T-helper 1 cell treated with Interleukin-12 subunit alpha and Interleukin-12 subunit beta and Interleukin-4 antibody, amounts not matched to agents 30 ng/mL and 1 ng/mL, for 36 hours (primary cell): ENCODE measurements around the gene CCL16. TPM values are rescaled to one million over a fixed set of nuclear protein-coding genes. Genes with fewer than 3 reads are reported as not detected.

Experiments used
- intact Hi-C: fragments of 100-400 bp; cut with micrococcal nuclease; formaldehyde crosslinking; loops from one replicate; pipeline ENCODE4 v1.15.1; 2024
- total RNA-seq: library from RNA; stranded (reverse); gene quantifications from 2 replicates; pipeline ENCODE4 v1.2.3, GENCODE V29; 2022

CCL16 gene
- total RNA-seq, 1 donor from 2014 or later = not detected

DNA sequence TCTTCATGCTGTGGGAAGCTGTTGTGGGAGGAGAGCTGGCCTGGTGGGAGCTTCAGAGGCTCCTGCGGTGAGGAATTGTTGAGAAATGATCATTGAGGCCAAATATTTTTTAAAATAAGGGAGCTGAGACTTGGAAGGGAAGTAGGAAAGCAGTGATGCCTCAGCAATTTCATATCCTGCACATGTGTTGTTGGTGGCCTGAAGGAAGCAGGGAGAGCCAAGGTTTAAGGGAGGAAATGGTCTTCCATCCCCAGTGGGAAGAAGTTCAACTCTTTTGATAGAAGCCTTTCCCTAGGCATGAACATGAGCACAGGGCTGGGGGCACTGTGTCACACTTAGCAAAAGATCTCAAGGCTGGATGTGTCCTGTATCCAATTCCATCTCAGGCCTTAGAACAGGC is 5.3 kb upstream of the CCL16 start, which contains the start of gene CCL14:
CCL14 (minus strand) TSS at position 87 of the 400 bp plus-strand sequence; CDS start at position 7, 80 bp downstream.
- intact Hi-C loops = no loop called here

- intact Hi-C loops = no loop called here
These were observed 2.8 kb upstream of the CCL16 start for GRCh38 chr17:35984140-35984539.

GRCh38 chr17:35982409-35983191 is 1.3 kb upstream of the CCL16 start:
- intact Hi-C loops = no loop called here

GRCh38 chr17:35981908-35982330 is 622 bp upstream of the CCL16 start:
- intact Hi-C loops = no loop called here

DNA sequence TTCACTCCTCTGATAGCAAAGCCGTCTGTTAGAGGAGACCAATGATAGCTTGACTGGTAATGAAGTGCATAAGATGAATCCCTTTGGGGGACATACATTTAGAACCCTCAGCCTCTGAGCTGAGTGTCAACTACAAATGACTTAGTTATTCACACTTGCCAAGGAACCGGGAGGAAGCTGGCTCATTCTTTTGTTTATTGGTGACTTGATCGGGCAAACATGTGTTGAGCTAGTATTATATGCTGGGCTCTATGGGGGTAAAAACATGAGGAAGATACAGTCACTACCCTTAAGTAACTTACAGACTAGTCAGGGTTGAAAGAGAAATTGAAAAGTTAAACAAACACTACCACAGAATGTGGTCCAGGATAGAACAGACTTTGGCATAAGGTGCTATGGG is 3.0 kb downstream of the CCL16 start:
- intact Hi-C loops = no loop called here

- intact Hi-C loops = no loop called here
These were observed 3.8 kb downstream of the CCL16 start for GRCh38 chr17:35977509-35977908.

DNA sequence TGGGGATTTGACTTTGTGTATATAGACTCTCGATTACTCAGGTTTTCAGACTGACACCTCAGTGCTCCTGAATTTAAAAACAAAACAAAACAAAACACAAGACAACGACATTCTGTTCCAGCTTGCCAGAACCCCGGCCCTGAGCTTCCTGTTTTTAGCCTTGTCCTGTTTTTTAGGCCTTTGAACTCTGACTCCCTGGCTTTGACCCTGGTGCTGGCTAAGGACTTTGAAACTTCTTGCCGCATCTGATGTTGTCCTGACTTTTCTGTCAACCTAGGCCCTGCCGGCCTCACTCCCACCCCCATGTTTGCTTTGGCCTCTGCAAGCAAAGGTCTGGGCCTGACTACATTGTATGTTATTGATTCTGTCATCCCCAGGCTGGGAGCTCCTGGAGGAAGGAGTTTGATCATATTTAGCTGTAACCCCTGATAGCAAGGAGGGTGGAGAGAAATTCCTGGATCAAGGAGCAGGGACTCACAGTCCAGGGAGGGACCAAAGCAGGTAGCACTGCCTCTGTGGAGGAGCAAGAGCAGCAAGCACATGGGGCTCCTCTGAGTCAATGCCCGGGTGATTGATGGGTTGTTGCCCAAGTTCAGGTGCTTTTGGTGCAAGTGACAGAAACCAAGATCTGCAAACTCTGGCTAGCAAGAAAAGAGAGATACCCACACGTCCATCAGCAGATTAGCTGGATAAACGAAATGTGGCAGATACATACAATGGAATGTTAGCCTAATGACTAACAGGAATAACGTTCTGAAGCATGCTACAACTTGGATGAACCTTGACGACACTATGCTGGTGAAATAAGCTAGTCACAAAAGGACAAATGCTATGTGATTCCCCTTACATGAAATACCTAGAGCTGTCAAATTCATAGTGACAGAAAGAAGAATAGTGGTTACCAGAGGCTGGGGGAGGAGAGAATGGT is 7.7 kb downstream of the CCL16 start:
- intact Hi-C loops = no loop called here

DNA sequence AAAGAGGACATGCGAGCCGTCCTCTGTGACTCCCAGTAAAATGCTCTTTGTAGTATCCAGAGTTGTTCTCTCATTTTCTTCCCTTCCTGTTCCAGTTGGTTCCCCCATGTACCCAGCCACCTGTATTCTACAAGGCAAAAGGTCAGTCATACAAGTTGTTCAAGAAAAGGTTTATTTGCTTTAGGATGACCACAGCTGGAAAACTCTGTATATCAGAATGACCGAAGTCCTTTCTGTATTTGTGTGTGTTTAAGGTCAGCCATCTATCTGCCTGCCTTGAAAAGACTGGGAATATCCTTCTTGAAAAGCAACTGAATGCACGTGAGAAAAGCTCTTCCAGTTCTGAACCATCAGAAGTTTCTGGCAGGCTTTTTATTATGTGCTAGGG is 8.4 kb downstream of the CCL16 start:
- intact Hi-C loops = no loop called here

GRCh38 chr17:35972535-35972934 is 8.8 kb downstream of the CCL16 start:
- intact Hi-C loops = no loop called here

- intact Hi-C loops = no loop called here
These were observed 9.2 kb downstream of the CCL16 start for GRCh38 chr17:35972066-35972465.

DNA sequence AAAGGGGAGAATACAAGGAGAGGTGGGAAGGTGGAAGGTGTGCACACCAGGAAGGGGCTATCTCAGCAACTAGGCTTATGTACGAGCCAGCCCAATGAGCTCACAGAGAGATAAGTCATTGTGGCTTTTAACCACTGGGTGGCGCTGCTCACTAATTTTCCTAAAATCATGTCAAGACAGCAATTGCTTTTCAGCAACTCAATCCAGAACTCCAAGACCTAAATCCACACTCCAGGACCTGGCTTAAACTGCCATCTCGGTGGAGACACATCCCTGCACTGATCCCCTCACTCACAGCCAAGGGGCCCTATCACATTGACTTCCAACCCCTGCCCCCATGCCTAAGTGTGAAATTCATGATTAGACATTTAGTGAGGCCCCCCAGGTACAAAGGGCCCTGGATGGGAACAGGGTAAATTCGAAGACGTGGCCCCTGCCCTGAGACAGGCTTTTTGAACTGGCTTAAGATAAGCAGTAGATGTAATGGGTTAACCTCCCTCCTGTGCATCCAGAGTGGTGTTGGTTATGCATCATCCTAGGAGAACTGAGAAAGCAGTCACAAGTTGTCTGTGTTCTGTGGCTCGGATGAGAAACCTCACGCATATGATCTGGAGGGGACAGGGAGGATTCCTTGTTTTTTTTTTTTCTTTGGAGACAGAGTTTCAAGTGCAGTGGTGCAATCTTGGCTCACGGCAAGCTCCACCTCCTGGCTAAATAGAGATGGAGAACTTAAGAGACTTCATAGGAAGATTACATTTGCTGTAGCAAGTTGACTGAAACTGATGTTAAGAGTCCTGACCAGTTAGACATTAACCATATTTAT is 11.5 kb downstream of the CCL16 start:
- intact Hi-C loops = loop anchor here (1.0 to 2.0 kb wide), 4 partner anchors 103 to 514 kb away; no protein-coding TSS in a partner anchor

DNA sequence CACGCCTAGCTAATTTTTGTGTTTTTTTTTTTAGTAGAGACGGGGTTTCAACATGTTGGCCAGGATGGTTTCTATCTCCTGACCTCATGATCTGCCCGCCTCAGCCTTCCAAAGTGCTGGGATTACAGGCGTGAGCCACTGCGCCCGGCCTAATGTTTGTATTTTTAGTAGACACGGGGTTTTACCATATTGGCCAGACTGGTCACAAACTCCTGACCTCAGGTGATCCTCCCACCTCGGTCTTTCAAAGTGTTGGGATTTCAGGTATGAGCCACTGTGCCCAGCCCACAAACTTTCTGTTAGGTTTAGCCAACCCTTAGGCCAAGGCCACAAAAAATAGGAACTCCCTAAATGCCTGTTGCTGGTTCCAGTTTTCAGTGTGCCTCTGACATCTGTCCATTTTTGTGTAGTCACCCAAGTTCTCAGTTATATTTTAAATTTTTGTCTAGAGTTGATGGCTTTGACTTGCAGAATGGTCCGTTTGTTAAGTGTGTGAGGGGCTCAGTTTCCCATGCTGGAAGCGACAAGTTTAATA is 12.7 kb downstream of the CCL16 start:
- intact Hi-C loops = loop anchor here (1.0 to 2.0 kb wide), 4 partner anchors 104 to 515 kb away; no protein-coding TSS in a partner anchor

DNA sequence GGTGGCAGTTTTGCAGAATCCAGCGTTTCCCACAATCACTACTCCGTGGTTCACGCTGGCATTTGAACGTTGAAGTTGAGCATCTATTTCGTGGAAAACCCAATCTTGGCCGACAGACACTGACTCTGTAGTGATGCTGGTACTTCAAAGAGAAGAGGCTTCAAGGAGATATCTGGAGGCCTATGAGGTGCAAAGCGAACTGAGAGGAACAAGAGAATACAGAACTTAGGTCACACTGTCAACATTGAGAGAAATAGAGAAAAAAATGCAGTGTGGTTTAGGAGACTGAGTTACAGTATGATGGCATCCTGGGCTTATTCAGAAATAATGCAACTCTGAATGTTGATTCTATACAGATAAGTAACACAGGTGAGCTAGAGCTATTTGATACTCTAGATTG is 16.0 kb downstream of the CCL16 start:
- intact Hi-C loops = no loop called here

GRCh38 chr17:35963663-35964062 is 17.6 kb downstream of the CCL16 start:
- intact Hi-C loops = no loop called here

GRCh38 chr17:35953720-35954119 is 27.6 kb downstream of the CCL16 start:
- intact Hi-C loops = no loop called here

GRCh38 chr17:35949401-35949800 is 31.9 kb downstream of the CCL16 start:
- intact Hi-C loops = no loop called here

GRCh38 chr17:35948092-35948491 is 33.2 kb downstream of the CCL16 start:
- intact Hi-C loops = no loop called here

GRCh38 chr17:35947156-35947585 is 34.1 kb downstream of the CCL16 start:
- intact Hi-C loops = loop anchor here (1.0 kb wide), 1 partner anchor 98 kb away; no protein-coding TSS in a partner anchor

DNA sequence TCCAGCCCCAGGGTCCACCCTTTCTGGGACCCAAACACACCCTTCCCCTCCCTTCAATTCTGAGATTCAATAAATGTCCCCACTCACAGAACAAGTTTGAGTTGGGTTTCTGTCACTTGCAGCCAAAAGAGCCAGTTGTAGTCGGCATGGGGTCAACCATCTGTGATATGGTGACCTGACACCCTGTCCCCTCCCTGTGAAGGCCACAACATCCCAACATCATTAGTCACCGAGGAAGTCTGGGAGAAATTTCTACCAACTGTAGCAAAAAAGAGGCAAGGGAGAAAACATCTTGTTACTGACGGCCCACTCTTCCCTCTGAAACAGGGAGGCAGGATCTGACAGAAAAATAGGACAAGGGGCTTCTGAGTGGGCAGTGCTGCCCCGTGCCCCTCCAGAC is 37.1 kb downstream of the CCL16 start:
- intact Hi-C loops = no loop called here

GRCh38 chr17:35943537-35943936 is 37.8 kb downstream of the CCL16 start, which contains the start of gene LYZL6:
LYZL6 (minus strand) TSS chr17:35943713; CDS start chr17:35939356, 4,357 bp downstream.
- intact Hi-C loops = no loop called here
